ENCODE results near the gene SUSD5. TPM values are rescaled to one million over a fixed set of nuclear protein-coding genes. Genes with fewer than 3 reads are reported as not detected.

Gene SUSD5
- total RNA-seq, 1 donor from 2014 or later = 1.9 TPM

DNA sequence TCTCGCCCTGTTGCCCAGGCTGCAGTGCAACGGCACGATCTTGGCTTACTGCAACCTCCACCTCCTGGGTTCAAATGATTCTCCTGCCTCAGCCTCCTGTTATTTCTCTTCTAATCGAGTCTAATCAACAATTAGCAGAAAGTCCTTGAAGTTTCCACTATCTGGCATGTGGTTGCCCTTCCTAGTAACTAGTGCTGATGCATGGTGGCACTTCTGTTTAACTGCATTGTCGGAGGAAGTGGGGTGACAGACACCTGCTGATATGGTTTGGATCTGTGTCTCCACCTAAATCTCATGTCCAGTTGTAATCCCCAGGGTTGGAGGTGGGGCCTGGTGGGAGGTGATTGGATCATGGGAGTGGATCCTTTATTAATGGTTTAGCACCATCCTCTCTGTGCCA, 95.6 kb downstream of the SUSD5 start:
- H3K27ac ChIP-seq = no peak overlapping the region
- ATAC-seq (no peak), DNase-seq (no peak)
- peaks cover 80% of the 10 kb centered on the region for H3K36me3 ChIP-seq
- no peaks in the 10 kb centered on the region for H3K9me3 ChIP-seq
- H3K4me1 ChIP-seq = no peaks in the 10 kb centered on the region
- no peaks in the 10 kb centered on the region for H3K27me3 ChIP-seq (ENCODE audit: low read depth)
- TF ChIP-seq CTCF (IDR thresholded peaks at IDR 0.05) = no peak
- intact Hi-C loops (cut with DNase I) = no loop called here
- H3K4me3 ChIP-seq = no peak overlapping the region

GRCh38 chr3:33119891-33120290, 98.7 kb downstream of the SUSD5 start:
- Histone ChIP-seq H3K36me3 (peaks cover 56% of the 10 kb centered on the region), H3K9me3 (no peaks in the 10 kb centered on the region)
- no peak for ATAC-seq

GRCh38 chr3:33117461-33117860, 101.1 kb downstream of the SUSD5 start:
- H3K4me1 ChIP-seq = peaks cover 32% of the 10 kb centered on the region
- ATAC-seq = no peak

More at GRCh38 chr3:33119891-33120290, 98.7 kb downstream of the SUSD5 start:
- no peak for DNase-seq
- Histone ChIP-seq H3K4me1 (peaks cover 20% of the 10 kb centered on the region), H3K4me3 (no peak overlapping the region), H3K27ac (no peak overlapping the region), H3K27me3 (ENCODE audit: low read depth) (no peaks in the 10 kb centered on the region)
- intact Hi-C loops (cut with DNase I) = no loop called here
- TF ChIP-seq CTCF (IDR thresholded peaks at IDR 0.05) = no peak

DNA sequence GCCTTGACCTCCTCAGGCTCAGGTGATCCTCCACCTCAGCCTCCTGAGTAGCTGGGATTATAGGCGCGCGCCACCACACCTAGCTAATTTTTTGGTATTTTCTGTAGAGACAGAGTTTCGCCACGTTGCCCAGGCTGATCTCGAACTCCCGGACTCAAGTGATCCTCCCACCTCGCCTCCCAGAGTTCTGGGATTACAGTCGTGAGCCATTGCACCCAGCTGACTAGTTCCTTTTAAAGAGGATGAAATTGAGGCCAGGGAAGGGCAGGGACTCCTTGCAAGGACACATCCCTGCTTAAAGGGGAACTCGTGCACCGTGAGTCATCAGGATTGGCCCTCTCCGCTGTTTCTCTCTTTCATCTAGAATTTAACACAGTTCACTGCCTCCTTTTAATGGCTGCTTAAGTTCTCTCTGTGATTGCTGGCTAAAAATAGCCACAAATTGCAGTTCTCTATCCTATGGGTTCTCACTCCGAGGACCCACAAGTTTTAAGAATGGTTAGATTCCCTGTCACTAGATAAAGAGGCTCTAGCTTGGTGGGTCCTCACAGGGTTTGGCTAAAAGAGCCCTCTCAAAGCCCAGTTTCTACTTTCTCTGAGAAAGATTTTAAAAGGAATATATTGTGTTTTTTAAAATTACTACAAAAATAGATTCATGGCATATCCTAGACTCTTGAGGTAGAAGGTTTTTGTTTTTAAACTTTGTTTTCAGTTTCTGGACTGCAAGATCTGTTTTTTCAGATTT, 103.4 kb downstream of the SUSD5 start:
- Histone ChIP-seq H3K4me1 (peaks cover 32% of the 10 kb centered on the region), H3K27ac (peak overlapping the region; percentile 99), H3K36me3 (peaks cover 15% of the 10 kb centered on the region), H3K4me3 (peak overlapping the region; percentile 85), H3K9me3 (no peaks in the 10 kb centered on the region), H3K27me3 (ENCODE audit: low read depth) (no peaks in the 10 kb centered on the region)
- DNase-seq (peak; percentile 77), ATAC-seq (peak; percentile 77)
- TF ChIP-seq CTCF (IDR thresholded peaks at IDR 0.05) = no peak
- intact Hi-C loops (cut with DNase I) = no loop called here

More at GRCh38 chr3:33117461-33117860, 101.1 kb downstream of the SUSD5 start:
- Histone ChIP-seq H3K4me3 (no peak overlapping the region), H3K36me3 (peaks cover 38% of the 10 kb centered on the region), H3K27me3 (ENCODE audit: low read depth) (no peaks in the 10 kb centered on the region), H3K27ac (no peak overlapping the region), H3K9me3 (no peaks in the 10 kb centered on the region)
- no peak for TF ChIP-seq CTCF (IDR thresholded peaks at IDR 0.05)
- no peak for DNase-seq
- intact Hi-C loops (cut with DNase I) = no loop called here

- no peak for TF ChIP-seq CTCF (IDR thresholded peaks at IDR 0.05)
- ATAC-seq (no peak), DNase-seq (no peak)
- Histone ChIP-seq H3K9me3 (no peaks in the 10 kb centered on the region), H3K4me1 (peaks cover 32% of the 10 kb centered on the region), H3K27ac (peak overlapping the region; percentile 99), H3K27me3 (ENCODE audit: low read depth) (no peaks in the 10 kb centered on the region), H3K36me3 (peaks cover 11% of the 10 kb centered on the region), H3K4me3 (peak overlapping the region; percentile 85)
- intact Hi-C loops (cut with DNase I) = no loop called here
Measured at GRCh38 chr3:33114622-33115023, 104.0 kb downstream of the SUSD5 start.

All from lower lobe of right lung (tissue), 2 donors.